Epithelial cell of prostate (primary cell): ENCODE data around the gene NLGN1.
A peak's percentile ranks its signal among the peaks of the same experiment; 100 is the strongest.

Experiments used
- DNase-seq: peaks from one replicate; pipeline ENCODE4 v3.0.0-alpha.2; 2011; ENCODE audit warnings: low read depth, low spot score
- H3K27ac ChIP-seq: fragments of 450-650 bp; 2 replicates; pipeline ENCODE4 v1.5.1; 2017; ENCODE audit warnings: mild to moderate bottlenecking

NLGN1 gene

DNA sequence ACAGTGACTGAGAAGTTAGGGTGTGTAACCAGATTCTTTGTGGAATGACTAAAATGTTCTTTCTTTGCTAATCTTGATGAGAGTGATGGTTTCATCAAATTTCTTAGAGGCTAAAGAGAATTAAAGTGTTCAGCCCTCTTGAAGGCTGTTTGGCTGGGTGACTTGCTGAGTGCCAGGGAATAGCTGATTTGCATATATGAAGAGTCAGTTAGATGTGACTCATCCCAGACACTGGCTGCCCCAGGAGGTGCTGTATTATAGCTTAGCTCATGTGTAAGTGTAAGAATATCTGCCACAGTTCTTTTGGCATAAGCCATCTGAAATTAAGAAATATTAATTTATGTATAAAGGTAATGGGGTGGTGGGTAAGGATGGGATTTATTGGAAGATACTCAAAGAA is 535.1 kb downstream of the NLGN1 start:
- peak; percentile 26 for DNase-seq
- no peak overlapping the region for H3K27ac ChIP-seq

DNA sequence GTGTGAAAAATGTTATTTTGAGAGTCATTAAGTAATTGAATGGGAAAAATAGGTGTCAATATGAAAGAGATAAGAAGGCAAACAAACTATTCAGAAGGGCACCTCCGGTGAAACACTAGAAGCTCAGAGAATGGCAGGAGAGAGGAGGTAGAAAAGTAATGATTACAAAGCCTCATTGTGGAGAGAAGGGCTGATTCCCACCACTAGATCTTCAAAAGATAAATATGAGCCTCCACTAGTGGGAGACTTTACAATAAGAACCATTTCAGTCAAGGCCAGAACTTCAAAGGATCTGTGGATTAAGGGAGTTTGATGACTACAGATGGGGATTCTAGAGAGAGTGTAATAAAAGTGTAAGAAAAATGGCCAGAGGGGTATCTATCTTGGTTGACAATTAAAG is 535.6 kb downstream of the NLGN1 start:
- no peak overlapping the region for H3K27ac ChIP-seq
- DNase-seq, result no peak

DNA sequence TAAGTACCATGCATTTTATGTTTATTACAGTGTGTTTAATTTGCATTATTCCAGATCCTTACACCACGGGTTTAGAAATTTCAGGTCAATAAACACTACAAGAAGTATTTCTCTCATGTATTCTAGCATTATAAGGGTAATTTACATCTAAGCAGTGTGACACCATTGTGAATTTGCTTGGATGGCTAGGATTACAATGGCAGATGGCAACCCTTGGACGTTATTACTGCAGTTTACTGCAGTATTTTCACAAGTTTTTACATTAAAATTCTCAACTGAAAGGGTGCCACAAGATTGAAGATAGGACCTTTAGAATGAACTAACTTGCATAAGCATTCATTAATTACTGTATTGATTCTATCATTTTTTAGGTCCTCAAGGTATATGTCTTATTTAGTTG is 538.8 kb downstream of the NLGN1 start:
- H3K27ac ChIP-seq, result no peak overlapping the region
- DNase-seq, result no peak

DNA sequence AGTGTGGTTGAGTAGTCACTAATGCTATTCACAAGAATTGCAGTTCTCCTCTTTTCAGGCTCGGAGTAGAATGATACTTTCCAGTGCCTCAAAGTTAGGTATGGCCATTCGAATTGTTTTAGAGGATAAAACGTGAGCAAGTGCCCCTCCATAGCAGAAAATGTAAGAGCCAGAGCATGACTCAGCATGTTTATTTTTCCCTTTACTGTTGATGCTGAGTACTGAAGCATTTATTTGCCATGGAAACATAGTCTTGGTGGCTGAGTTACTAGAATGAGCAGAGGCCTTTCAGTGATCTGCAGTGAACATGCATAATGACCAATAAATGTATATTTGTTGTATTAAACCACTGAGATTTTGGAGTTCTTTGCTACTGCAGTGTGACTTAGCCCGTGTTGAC is 540.6 kb downstream of the NLGN1 start:
- no peak for DNase-seq

GRCh38 chr3:173938616-173939015 is 541.1 kb downstream of the NLGN1 start:
- H3K27ac ChIP-seq, result no peak overlapping the region
- DNase-seq, result no peak

More for the DNA sequence above, 540.6 kb downstream of the NLGN1 start:
- no peak overlapping the region for H3K27ac ChIP-seq

DNA sequence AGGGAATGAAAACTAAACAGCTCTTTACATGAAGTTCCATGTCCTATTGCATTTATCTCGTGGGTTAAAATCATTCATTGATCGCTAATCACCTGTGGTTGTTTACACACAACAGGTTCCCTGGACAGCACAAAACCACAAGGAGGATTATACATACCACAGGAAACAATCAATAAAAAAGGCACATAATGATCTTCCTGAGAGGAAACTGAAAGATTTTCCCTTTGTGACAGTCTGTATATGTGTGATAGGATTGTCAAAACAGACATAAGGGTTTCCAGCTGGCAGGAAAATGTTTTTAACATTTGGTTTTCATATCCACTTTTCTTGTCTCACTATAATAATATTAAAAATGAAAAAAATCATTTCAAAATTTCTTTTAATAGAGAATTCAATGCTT is 541.8 kb downstream of the NLGN1 start:
- no peak for DNase-seq
- H3K27ac ChIP-seq, result no peak overlapping the region

- DNase-seq, result no peak
- H3K27ac ChIP-seq, result no peak overlapping the region
These were observed 545.7 kb downstream of the NLGN1 start for GRCh38 chr3:173943264-173943663.

GRCh38 chr3:173945170-173945569 is 547.6 kb downstream of the NLGN1 start:
- no peak overlapping the region for H3K27ac ChIP-seq
- DNase-seq, result no peak

DNA sequence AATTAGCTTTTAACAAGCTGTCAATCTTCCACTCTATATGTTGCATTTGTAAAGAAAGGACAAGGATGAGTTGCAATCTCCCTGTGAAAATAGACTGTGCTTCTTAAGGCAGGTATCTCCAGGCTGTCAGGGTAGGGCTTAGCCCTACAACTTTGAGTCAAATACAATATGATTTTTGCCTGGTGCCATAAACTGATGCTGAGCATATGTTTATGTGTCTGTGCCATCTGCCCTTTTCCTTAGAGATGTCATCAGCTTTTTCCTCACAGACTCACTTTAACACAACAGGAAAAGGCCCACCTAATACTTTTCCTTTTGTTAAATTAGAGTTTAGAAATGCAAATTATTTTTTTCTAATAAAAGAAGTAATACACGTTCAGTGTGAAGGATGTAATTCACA is 548.3 kb downstream of the NLGN1 start:
- no peak for DNase-seq
- no peak overlapping the region for H3K27ac ChIP-seq

- no peak overlapping the region for H3K27ac ChIP-seq
- no peak for DNase-seq
These were observed 557.1 kb downstream of the NLGN1 start for GRCh38 chr3:173954647-173955046.

- no peak for DNase-seq
- H3K27ac ChIP-seq, result no peak overlapping the region
These were observed 560.1 kb downstream of the NLGN1 start for GRCh38 chr3:173957646-173958045.

DNA sequence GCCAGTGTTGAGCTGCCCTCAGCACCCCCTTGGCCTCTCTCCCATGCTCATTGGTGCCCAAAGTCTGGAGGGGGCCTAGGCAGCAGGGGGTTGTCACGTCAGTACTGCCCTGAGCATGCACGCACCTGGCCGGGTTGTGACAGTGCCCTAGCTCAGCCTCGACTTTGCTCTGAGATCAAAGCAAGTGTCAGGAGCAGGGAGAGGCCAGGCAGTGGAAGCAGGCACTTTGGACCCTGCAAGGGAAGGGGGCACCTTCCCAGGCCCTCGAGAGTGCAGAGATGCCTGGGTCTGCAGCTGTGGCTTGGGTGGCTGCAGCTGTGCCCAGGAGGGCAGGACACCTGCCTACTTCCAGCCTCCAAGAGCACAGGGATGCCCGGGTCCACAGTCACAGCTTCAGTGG is 561.3 kb downstream of the NLGN1 start:
- no peak overlapping the region for H3K27ac ChIP-seq
- DNase-seq, result no peak

- no peak for DNase-seq
These were observed 572.7 kb downstream of the NLGN1 start for GRCh38 chr3:173970281-173970680.

DNA sequence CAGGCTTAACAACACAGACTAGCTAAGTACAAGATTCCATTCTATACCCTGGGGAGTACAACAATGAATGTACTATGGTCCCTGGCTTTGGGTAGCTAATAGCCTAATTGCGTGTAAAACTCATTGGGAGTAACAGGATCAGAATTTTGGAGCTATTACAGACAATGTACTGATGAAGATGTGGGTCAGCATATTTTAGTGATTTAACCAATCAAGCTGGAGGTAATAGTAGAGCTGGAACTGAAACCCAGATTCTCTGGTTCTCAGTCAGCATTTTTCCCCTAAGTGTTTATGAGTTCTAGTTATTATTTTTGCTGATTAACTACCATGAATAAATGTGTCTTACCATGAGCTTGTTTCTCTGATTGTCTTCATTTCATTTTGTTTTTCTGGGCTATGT is 578.7 kb downstream of the NLGN1 start:
- H3K27ac ChIP-seq, result no peak overlapping the region
- DNase-seq, result no peak

More at GRCh38 chr3:173970281-173970680, 572.7 kb downstream of the NLGN1 start:
- H3K27ac ChIP-seq, result no peak overlapping the region

GRCh38 chr3:173977747-173978146 is 580.2 kb downstream of the NLGN1 start:
- DNase-seq, result peak; percentile 6

GRCh38 chr3:173983343-173983742 is 585.8 kb downstream of the NLGN1 start:
- DNase-seq, result no peak
- no peak overlapping the region for H3K27ac ChIP-seq

More at GRCh38 chr3:173977747-173978146, 580.2 kb downstream of the NLGN1 start:
- no peak overlapping the region for H3K27ac ChIP-seq

- H3K27ac ChIP-seq, result no peak overlapping the region
- DNase-seq, result no peak
These were observed 589.4 kb downstream of the NLGN1 start for GRCh38 chr3:173986861-173987410.

GRCh38 chr3:173988909-173989308 is 591.4 kb downstream of the NLGN1 start:
- no peak for DNase-seq
- H3K27ac ChIP-seq, result no peak overlapping the region

DNA sequence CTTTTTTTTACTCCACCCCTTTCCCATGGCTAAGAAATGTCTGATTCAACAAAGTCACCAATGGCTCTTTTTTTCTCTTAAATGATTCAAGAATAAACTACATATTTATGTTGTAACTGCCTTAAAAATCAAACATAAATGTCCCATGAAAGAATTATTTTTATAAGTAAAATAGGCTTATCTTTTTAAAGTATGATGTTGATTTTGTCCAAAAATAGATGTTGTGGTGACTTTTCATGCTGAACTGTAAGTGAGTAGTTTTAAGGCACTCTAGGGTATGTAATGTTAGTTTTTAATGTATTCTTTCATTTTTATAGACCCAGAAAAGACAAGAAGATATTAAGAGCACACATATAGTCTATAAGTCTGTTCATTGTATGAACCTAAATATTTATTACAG is 594.9 kb downstream of the NLGN1 start:
- H3K27ac ChIP-seq, result no peak overlapping the region
- no peak for DNase-seq

- no peak overlapping the region for H3K27ac ChIP-seq
- peak; percentile 1 for DNase-seq
These were observed 595.8 kb downstream of the NLGN1 start for GRCh38 chr3:173993299-173993698.

- no peak for DNase-seq
- no peak overlapping the region for H3K27ac ChIP-seq
These were observed 603.1 kb downstream of the NLGN1 start for GRCh38 chr3:174000675-174001074.

GRCh38 chr3:174002543-174002942 is 605.0 kb downstream of the NLGN1 start:
- DNase-seq, result no peak

GRCh38 chr3:174010907-174011306 is 613.4 kb downstream of the NLGN1 start:
- DNase-seq, result no peak
- no peak overlapping the region for H3K27ac ChIP-seq

More at GRCh38 chr3:174002543-174002942, 605.0 kb downstream of the NLGN1 start:
- H3K27ac ChIP-seq, result no peak overlapping the region
